Coronary artery (tissue), 2 donors: ENCODE data around the gene BCS1L.
"Not testable (repeated sequence)": the region's sequence is repeated elsewhere in the genome, so short reads cannot be mapped to it uniquely, and the experiment has no call there.

Experiments
- DNase-seq: peaks from one replicate; pipeline ENCODE4 v3.0.0-alpha.2; 2017; ENCODE audit warnings: low spot score
- H3K27ac ChIP-seq, 2 donors: fragments of 200-600 bp; sonication (generic); one replicate each; pipeline ENCODE4 v1.5.1; 2016 to 2019
- H3K4me3 ChIP-seq: fragments of 200-600 bp; sonication (generic); 2 replicates; pipeline ENCODE4 v1.5.1; 2016; ENCODE audit warnings: mild to moderate bottlenecking, moderate library complexity
- TF ChIP-seq, protein P1 (sequence below): fragments of 200-600 bp; sonication (generic); IDR thresholded peaks from one replicate; pipeline ENCODE4 v1.5.1; 2019; ENCODE audit warnings: antibody characterized with exemption

Gene BCS1L

DNA sequence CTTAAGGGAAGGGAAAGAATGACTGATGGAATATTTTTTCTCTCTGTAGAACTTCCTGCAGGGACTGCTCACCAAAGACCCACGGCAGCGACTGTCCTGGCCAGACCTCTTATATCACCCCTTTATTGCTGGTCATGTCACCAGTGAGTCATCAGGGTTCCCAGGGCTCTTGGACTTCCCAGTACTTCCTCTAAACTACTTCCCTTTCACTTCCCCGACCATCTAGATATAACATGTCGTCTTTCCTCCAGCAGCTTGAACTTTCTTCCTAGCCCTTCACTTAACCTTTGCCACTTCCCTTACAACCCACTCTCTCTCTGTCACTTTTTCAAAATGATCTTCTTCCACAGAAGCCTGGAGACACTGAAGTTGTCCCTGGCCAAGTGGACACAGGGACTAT lies 19.6 kb downstream of the BCS1L start:
- Histone ChIP-seq H3K27ac (no peak overlapping the region), H3K4me3 (no peak overlapping the region)
- TF ChIP-seq, protein P1, sequence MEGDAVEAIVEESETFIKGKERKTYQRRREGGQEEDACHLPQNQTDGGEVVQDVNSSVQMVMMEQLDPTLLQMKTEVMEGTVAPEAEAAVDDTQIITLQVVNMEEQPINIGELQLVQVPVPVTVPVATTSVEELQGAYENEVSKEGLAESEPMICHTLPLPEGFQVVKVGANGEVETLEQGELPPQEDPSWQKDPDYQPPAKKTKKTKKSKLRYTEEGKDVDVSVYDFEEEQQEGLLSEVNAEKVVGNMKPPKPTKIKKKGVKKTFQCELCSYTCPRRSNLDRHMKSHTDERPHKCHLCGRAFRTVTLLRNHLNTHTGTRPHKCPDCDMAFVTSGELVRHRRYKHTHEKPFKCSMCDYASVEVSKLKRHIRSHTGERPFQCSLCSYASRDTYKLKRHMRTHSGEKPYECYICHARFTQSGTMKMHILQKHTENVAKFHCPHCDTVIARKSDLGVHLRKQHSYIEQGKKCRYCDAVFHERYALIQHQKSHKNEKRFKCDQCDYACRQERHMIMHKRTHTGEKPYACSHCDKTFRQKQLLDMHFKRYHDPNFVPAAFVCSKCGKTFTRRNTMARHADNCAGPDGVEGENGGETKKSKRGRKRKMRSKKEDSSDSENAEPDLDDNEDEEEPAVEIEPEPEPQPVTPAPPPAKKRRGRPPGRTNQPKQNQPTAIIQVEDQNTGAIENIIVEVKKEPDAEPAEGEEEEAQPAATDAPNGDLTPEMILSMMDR: no peak
- DNase-seq: no peak

DNA sequence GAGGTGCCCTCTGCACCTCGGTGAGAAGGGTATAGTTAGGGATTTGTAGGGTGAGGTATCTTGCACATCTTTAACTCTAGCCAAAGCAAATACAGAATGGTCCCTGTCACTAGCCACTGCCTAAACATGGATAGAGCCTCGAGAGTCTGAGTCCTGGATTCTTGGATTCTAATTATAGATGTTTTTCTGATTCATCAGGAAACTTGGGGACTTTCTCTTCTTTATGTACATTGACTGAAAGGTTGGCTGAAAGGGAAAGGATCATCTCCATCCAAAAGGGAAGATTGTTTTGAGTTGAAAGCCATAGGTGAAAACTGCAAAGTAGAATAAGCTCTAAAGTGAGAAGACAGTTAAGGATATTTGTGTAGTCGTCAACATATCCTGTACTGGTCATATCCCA lies 20.6 kb downstream of the BCS1L start:
- TF ChIP-seq, protein P1: no peak
- no peak for DNase-seq
- Histone ChIP-seq H3K4me3 (no peak overlapping the region), H3K27ac (no peak overlapping the region)

DNA sequence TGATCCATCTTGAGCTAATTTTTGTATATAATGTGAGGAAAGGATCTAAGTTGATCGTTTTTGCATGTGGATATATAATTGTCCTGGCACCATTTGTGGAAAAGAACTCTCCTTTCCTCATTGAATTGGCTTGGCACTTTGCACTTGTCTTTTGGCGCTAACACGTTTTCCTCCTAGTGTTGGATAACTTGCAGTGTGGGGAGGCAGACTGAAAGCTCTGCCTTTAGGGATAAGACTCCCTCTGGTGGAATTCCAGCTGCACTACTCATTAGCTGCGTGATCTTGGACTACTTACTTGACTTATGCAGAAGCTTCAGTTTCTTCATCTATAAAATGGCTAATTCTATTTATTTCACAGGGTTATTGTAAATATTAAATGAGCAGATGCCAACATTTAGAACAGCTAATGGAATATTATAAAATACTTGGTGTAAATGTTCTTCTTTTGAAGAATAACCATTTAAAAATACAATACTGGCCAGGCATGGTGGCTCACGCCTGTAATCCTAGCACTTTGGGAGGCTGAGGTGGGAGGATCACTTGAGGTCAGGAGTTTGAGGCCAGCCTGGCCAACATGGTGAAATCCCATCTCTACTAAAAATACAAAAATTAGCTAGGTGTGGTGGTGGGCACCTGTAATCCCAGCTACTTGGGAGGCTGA lies 28.0 kb downstream of the BCS1L start:
- not testable (repeated sequence) for H3K27ac ChIP-seq, DNase-seq, H3K4me3 ChIP-seq
- TF ChIP-seq, protein P1: peak; percentile 36

DNA sequence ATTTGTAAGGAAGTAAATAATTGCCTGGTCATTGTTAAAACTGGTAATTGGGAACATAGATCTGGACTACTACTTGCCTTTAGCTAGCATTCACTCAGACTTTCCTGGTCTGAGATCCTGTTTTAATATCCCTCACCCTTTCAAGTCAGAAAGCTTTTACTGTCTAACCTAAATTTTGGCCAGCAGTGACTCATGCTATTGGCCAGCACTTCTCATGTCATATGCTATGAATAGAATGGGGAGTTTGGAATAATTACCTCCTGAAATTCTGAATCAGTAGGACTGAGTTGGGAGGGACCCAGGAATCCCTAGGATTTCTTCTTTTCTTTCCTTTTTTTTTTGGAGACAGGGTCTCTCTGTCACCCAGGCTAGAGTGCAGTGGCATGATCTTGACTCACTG lies 31.8 kb downstream of the BCS1L start:
- TF ChIP-seq, protein P1: no peak
- no peak overlapping the region for H3K27ac ChIP-seq
- DNase-seq: no peak
- no peak overlapping the region for H3K4me3 ChIP-seq

DNA sequence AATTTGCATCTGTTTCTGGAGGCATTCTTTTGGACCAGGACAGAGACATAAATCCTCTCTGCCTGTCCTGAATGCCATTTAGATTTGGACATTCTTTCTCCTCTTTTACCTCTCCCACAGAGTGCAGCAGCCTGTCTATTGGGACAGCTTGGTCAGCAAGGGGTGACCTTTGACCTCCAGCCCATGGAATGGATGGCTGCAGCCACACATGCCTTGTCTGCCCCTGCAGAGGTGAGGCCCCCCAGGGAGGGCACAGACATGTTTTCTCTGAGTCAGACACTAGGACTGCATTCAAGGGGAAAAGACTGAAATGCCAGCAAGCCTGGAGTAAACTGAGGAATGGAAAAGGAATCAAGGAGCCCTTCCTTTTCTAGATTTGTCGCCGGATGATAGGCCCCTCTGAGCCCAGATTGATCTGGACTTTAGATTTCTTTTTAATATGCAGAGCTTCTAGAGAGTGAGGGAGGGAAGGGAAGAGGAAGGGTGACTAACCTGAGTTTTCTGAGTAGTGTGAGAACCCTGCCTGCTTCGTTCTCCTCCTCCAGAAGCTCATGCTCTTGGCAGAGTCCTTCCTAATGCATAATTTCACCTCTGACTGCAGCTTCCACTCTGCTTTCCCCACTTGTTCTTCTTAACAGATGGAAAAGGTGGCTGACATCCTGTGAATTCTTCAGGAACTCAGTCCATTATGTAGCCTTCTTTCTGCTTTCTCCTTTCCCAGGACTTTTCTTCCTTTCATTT lies 35.1 kb downstream of the BCS1L start:
- DNase-seq: no peak
- Histone ChIP-seq H3K27ac (no peak overlapping the region), H3K4me3 (no peak overlapping the region)
- TF ChIP-seq, protein P1: no peak

DNA sequence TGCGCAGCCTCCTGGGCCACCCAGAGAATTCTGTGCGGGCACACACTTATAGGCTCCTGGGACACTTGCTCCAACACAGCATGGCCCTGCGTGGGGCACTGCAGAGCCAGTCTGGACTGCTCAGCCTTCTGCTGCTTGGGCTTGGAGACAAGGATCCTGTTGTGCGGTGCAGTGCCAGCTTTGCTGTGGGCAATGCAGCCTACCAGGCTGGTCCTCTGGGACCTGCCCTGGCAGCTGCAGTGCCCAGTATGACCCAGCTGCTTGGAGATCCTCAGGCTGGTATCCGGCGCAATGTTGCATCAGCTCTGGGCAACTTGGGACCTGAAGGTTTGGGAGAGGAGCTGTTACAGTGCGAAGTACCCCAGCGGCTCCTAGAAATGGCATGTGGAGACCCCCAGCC lies 39.4 kb downstream of the BCS1L start:
- TF ChIP-seq, protein P1: no peak
- DNase-seq: no peak
- Histone ChIP-seq H3K27ac (no peak overlapping the region), H3K4me3 (no peak overlapping the region)

DNA sequence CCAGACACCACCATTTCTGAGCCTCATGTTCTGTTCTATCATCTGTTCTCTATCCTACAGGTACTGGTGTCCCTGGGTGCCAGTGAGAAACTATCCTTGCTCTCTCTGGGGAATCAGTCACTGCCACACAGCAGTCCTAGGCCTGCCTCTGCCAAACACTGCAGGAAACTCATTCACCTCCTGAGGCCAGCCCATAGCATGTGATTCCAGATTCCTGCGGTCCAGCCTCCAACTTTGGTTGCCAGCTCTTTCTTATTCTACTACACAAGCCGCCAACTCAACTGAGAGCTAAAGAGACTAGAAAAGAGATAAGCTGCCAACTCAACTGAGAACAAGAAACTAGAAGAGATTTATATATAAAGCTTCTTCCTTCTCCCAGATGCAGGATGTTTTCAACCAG lies 42.3 kb downstream of the BCS1L start:
- TF ChIP-seq, protein P1: no peak
- DNase-seq: no peak
- no peak overlapping the region for H3K4me3 ChIP-seq
- H3K27ac ChIP-seq: no peak overlapping the region
